Activated CD8-positive, alpha-beta T cell treated with anti-CD3 and anti-CD28 coated beads for 36 hours (primary cell): ENCODE results near the gene MACROD2. TPM values are rescaled to one million over a fixed set of nuclear protein-coding genes. Genes with fewer than 3 reads are reported as not detected.

Source experiments
- ATAC-seq: fragments of 200-7000 bp; cut with Tn5 transposase; one replicate; pipeline ENCODE4 v1.10.0; 2021; ENCODE audit warnings: mild to moderate bottlenecking, moderate library complexity
- CTCF ChIA-PET: fragments of 350-600 bp; sonication (Branson Sonifier 250); formaldehyde crosslinking; loops from one replicate; lab custom pipeline; 2021; ENCODE audit warnings: antibody characterized with exemption; lab: Charles Lee
- POLR2A ChIA-PET: fragments of 350-600 bp; sonication (Branson Sonifier 250); formaldehyde crosslinking; loops from one replicate; lab custom pipeline; 2021; ENCODE audit warnings: antibody characterized with exemption; lab: Charles Lee
- DNase-seq: peaks from one replicate; pipeline ENCODE4 v3.0.0-alpha.2; 2020
- H3K27ac Mint-ChIP-seq: one replicate; pipeline ENCODE4 v1.8.0; 2021; ENCODE audit warnings: mild to moderate bottlenecking, mixed read lengths
- H3K27me3 Mint-ChIP-seq: one replicate; pipeline ENCODE4 v1.8.0; 2021; ENCODE audit warnings: mixed read lengths
- H3K36me3 Mint-ChIP-seq: one replicate; pipeline ENCODE4 v1.8.0; 2021; ENCODE audit warnings: low read depth, mixed read lengths
- H3K4me1 Mint-ChIP-seq: one replicate; pipeline ENCODE4 v1.8.0; 2021; ENCODE audit warnings: low read depth, mixed read lengths
- H3K4me3 Mint-ChIP-seq: one replicate; pipeline ENCODE4 v1.8.0; 2021; ENCODE audit warnings: mild to moderate bottlenecking, moderate library complexity, mixed read lengths
- H3K9me3 Mint-ChIP-seq: one replicate; pipeline ENCODE4 v1.8.0; 2021; ENCODE audit warnings: mixed read lengths
- intact Hi-C: fragments of 100-400 bp; cut with micrococcal nuclease; formaldehyde crosslinking; loops from one replicate; pipeline ENCODE4 v1.10.0; 2022
- total RNA-seq, 2 experiments: library from RNA; stranded (reverse); gene quantifications; one replicate each; pipeline ENCODE4 v1.2.3, GENCODE V29; 2021
- TF ChIP-seq, protein P1 (sequence below): fragments of 200-600 bp; IDR thresholded peaks from one replicate; pipeline ENCODE4 v1.8.0; 2022; ENCODE audit warnings: antibody characterized with exemption, mild to moderate bottlenecking

Gene MACROD2
- total RNA-seq, 2 experiments from 2014 or later: not detected

DNA sequence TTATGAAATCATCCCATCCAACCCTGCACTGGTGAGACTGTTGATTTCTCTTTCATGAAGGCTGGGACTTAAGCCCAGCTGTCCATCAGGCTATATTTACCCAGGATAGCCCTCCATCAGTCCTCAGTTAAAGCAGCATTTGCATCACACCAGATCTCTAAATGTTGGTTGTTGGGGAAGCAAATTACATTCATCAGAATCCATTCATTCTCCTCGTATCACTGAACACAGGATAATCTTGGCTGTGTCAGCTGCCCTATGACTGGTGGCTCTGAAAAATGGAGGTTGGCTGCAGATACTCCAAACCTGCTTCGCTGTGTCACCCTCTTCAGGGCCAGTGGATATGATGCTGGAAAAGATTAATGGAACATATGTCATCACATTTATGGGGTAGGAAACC, 1859.6 kb downstream of the MACROD2 start:
- H3K4me3 Mint-ChIP-seq: no peak overlapping the region
- TF ChIP-seq, protein P1, sequence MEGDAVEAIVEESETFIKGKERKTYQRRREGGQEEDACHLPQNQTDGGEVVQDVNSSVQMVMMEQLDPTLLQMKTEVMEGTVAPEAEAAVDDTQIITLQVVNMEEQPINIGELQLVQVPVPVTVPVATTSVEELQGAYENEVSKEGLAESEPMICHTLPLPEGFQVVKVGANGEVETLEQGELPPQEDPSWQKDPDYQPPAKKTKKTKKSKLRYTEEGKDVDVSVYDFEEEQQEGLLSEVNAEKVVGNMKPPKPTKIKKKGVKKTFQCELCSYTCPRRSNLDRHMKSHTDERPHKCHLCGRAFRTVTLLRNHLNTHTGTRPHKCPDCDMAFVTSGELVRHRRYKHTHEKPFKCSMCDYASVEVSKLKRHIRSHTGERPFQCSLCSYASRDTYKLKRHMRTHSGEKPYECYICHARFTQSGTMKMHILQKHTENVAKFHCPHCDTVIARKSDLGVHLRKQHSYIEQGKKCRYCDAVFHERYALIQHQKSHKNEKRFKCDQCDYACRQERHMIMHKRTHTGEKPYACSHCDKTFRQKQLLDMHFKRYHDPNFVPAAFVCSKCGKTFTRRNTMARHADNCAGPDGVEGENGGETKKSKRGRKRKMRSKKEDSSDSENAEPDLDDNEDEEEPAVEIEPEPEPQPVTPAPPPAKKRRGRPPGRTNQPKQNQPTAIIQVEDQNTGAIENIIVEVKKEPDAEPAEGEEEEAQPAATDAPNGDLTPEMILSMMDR: no peak
- no peak for DNase-seq
- peaks cover 7% of the 10 kb centered on the region for H3K9me3 Mint-ChIP-seq
- ATAC-seq: no peak
- H3K27ac Mint-ChIP-seq: no peak overlapping the region
- intact Hi-C loops: no loop called here
- no peaks in the 10 kb centered on the region for H3K27me3 Mint-ChIP-seq
- CTCF ChIA-PET: no interaction called here
- H3K36me3 Mint-ChIP-seq: no peaks in the 10 kb centered on the region
- no peaks in the 10 kb centered on the region for H3K4me1 Mint-ChIP-seq
- POLR2A ChIA-PET: no interaction called here

GRCh38 chr20:15857173-15857784, 1862.0 kb downstream of the MACROD2 start:
- ATAC-seq (no peak), DNase-seq (no peak)
- Mint-ChIP-seq H3K4me1 (no peaks in the 10 kb centered on the region), H3K36me3 (no peaks in the 10 kb centered on the region), H3K4me3 (no peak overlapping the region), H3K9me3 (peaks cover 2% of the 10 kb centered on the region), H3K27me3 (no peaks in the 10 kb centered on the region), H3K27ac (no peak overlapping the region)
- ChIA-PET CTCF (no interaction called here), POLR2A (no interaction called here)
- intact Hi-C loops: no loop called here
- TF ChIP-seq, protein P1: no peak

- no peak for DNase-seq
- H3K27ac Mint-ChIP-seq: no peak overlapping the region
- ATAC-seq: no peak
- H3K4me1 Mint-ChIP-seq: no peaks in the 10 kb centered on the region
- intact Hi-C loops: no loop called here
- no peaks in the 10 kb centered on the region for H3K27me3 Mint-ChIP-seq
- no peak overlapping the region for H3K4me3 Mint-ChIP-seq
- TF ChIP-seq, protein P1: no peak
- POLR2A ChIA-PET: no interaction called here
- CTCF ChIA-PET: no interaction called here
- H3K36me3 Mint-ChIP-seq: no peaks in the 10 kb centered on the region
- peaks cover 2% of the 10 kb centered on the region for H3K9me3 Mint-ChIP-seq
Observed at GRCh38 chr20:15859061-15859460, 1863.7 kb downstream of the MACROD2 start.

DNA sequence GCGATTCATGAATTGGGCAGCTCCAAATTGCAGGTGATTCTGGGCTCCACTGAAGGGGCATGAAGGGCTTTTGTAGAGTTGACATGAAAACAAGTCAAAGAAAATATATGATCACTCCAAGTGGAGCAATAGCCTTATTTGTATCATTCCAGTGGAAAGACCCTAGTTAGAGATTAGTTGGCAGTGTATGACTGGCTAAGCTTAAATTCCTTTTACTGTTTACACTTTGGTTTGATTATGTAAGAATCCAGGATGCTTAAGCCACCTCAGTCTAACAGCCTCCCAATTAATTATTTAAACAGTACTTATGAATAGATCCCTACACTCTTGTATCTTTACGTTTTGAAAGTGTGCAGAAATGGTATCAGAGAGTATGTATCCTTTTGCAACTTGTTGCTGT, 1865.5 kb downstream of the MACROD2 start:
- Mint-ChIP-seq H3K27me3 (no peaks in the 10 kb centered on the region), H3K27ac (no peak overlapping the region), H3K4me3 (no peak overlapping the region), H3K9me3 (peaks cover 2% of the 10 kb centered on the region), H3K36me3 (no peaks in the 10 kb centered on the region), H3K4me1 (no peaks in the 10 kb centered on the region)
- no peak for ATAC-seq
- POLR2A ChIA-PET: no interaction called here
- TF ChIP-seq, protein P1: no peak
- DNase-seq: no peak
- CTCF ChIA-PET: no interaction called here
- intact Hi-C loops: no loop called here

DNA sequence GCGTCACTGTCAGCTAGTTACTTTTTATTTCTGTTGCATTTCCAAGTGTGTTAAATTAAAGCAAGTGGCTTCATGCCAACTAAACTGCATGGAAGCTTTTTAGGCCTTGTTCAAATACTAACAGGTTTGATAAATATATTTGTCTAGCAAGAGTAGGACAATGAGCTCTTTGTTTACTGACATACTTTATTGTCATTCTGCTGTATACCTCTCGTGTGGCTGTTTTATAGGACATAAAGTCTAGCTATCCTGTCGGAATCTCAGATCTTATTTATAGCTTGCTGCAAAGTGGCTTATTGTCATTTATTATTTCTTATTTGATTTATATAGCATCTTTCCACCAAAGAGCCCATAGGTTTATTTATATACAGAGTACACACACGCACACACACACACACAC, 1866.9 kb downstream of the MACROD2 start:
- H3K27ac Mint-ChIP-seq: no peak overlapping the region
- intact Hi-C loops: no loop called here
- no peak for ATAC-seq
- H3K4me1 Mint-ChIP-seq: no peaks in the 10 kb centered on the region
- ChIA-PET POLR2A (no interaction called here), CTCF (no interaction called here)
- TF ChIP-seq, protein P1: no peak
- no peak overlapping the region for H3K4me3 Mint-ChIP-seq
- no peaks in the 10 kb centered on the region for H3K9me3 Mint-ChIP-seq
- H3K36me3 Mint-ChIP-seq: no peaks in the 10 kb centered on the region
- DNase-seq: no peak
- H3K27me3 Mint-ChIP-seq: no peaks in the 10 kb centered on the region
